ENCODE data around the gene ERCC6. TPM values are rescaled to one million over a fixed set of nuclear protein-coding genes. Genes with fewer than 3 reads are reported as not detected.

The ERCC6 gene
- total RNA-seq, 1 experiment from 2014 or later: 18.2 TPM

- no peak overlapping the region for H4K91ac ChIP-seq (ENCODE audit: insufficient read length, low read depth, low read length)
- no CpG with 5 or more reads among the region's 2 CpGs for WGBS (ENCODE audit: extremely low coverage, insufficient read length, low lambda C conversion rate)
- no peak overlapping the region for H4K5ac ChIP-seq (ENCODE audit: insufficient read length, low read depth, low read length)
- H3K4me1 Mint-ChIP-seq: peaks cover 4 to 5% of the 10 kb centered on the region in 2 experiments
- H2BK120ac ChIP-seq (ENCODE audit: low read depth, low read length, poor library complexity, severe bottlenecking): no peak overlapping the region
- H3K9me3 Mint-ChIP-seq: peaks cover 3 to 12% of the 10 kb centered on the region in 2 experiments; a peak in 4 of 5 replicates
- no peaks in the 10 kb centered on the region for H3K23me2 ChIP-seq (ENCODE audit: insufficient read length, low read depth, low read length, poor library complexity, severe bottlenecking)
- no peak overlapping the region for H3T11ph ChIP-seq (ENCODE audit: low read length)
- H3K36me3 Mint-ChIP-seq (ENCODE audit: insufficient read depth in 1 of 3, low read depth in 3 of 3): no peaks in the 10 kb centered on the region; a peak in 1 of 7 replicates
- H3K18ac ChIP-seq (ENCODE audit: insufficient read length, low read depth, low read length): no peak overlapping the region
- H2AK5ac ChIP-seq (ENCODE audit: insufficient read length, low read length): no peak overlapping the region
- H2BK5ac ChIP-seq (ENCODE audit: insufficient read length, low read length): no peak overlapping the region
- no peaks in the 10 kb centered on the region; the same call in 1 of the 2 replicates for H3K4me1 ChIP-seq (ENCODE audit: insufficient read depth, low read length)
- no peak overlapping the region for H4K8ac ChIP-seq (replicated peaks; ENCODE audit: insufficient read length, low read depth, low read length)
- no peaks in the 10 kb centered on the region for H3K9me3 ChIP-seq (ENCODE audit: control insufficient read depth, low read depth, low read length)
- H3K27ac Mint-ChIP-seq: no peak overlapping the region
- no peaks in the 10 kb centered on the region for H4K20me1 ChIP-seq (ENCODE audit: control insufficient read depth, insufficient read depth, insufficient read length)
- TF ChIP-seq, protein P1, sequence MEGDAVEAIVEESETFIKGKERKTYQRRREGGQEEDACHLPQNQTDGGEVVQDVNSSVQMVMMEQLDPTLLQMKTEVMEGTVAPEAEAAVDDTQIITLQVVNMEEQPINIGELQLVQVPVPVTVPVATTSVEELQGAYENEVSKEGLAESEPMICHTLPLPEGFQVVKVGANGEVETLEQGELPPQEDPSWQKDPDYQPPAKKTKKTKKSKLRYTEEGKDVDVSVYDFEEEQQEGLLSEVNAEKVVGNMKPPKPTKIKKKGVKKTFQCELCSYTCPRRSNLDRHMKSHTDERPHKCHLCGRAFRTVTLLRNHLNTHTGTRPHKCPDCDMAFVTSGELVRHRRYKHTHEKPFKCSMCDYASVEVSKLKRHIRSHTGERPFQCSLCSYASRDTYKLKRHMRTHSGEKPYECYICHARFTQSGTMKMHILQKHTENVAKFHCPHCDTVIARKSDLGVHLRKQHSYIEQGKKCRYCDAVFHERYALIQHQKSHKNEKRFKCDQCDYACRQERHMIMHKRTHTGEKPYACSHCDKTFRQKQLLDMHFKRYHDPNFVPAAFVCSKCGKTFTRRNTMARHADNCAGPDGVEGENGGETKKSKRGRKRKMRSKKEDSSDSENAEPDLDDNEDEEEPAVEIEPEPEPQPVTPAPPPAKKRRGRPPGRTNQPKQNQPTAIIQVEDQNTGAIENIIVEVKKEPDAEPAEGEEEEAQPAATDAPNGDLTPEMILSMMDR (conservative IDR thresholded peaks at IDR 0.05): no peak
- H3K9ac ChIP-seq (ENCODE audit: extremely low read depth, insufficient read length, low read length): no peak overlapping the region
- H3K23ac ChIP-seq (ENCODE audit: insufficient read length, low read depth, low read length): no peak overlapping the region
- H3K4ac ChIP-seq (ENCODE audit: low read depth, low read length): no peak overlapping the region
- no peaks in the 10 kb centered on the region for H3K79me2 ChIP-seq (ENCODE audit: insufficient read depth, low read length)
- no peak overlapping the region for H2AFZ ChIP-seq (ENCODE audit: low read length)
- H3K27me3 Mint-ChIP-seq (ENCODE audit: low read depth): peaks cover 37% of the 10 kb centered on the region
- H3K4me2 ChIP-seq (ENCODE audit: insufficient read depth, insufficient read length, low read length): no peak overlapping the region
- no peak overlapping the region for H2BK15ac ChIP-seq (ENCODE audit: low read depth, low read length)
- no peak overlapping the region for H2BK12ac ChIP-seq (ENCODE audit: insufficient read length, low read depth, low read length)
- H3K4me3 Mint-ChIP-seq: no peak overlapping the region
- no peaks in the 10 kb centered on the region for H3K79me1 ChIP-seq (ENCODE audit: insufficient read depth, low read depth, low read length, poor library complexity, severe bottlenecking)
- DNase-seq: no peak
- no peak overlapping the region for H3K27ac ChIP-seq (ENCODE audit: insufficient read length, low read depth, low read length)
- no peak overlapping the region for H3K14ac ChIP-seq (ENCODE audit: insufficient read depth, low read length)
- H3K56ac ChIP-seq (ENCODE audit: insufficient read length, low read depth, low read length): no peak overlapping the region
- no peak overlapping the region for H2BK20ac ChIP-seq (ENCODE audit: low read depth, low read length, poor library complexity, severe bottlenecking)
- H3K27me3 ChIP-seq (ENCODE audit: insufficient read depth, low read length): no peaks in the 10 kb centered on the region
Measured at GRCh38 chr10:49552277-49552676, 13.4 kb upstream of the ERCC6 start.
